SHP77 (cell line): ENCODE measurements around the gene FOXC2.
A peak's percentile ranks its signal among the peaks of the same experiment; 100 is the strongest.

ENCODE experiments used
- DNase-seq, 2 experiments: peaks; one replicate each; lab custom pipeline; 2025; lab: John Stamatoyannopoulos, UW

The FOXC2 gene

GRCh38 chr16:86533076-86533475 lies 33.6 kb upstream of the FOXC2 start:
- DNase-seq, result no peak

GRCh38 chr16:86533767-86534351 lies 32.8 kb upstream of the FOXC2 start:
- DNase-seq, result no peak

DNA sequence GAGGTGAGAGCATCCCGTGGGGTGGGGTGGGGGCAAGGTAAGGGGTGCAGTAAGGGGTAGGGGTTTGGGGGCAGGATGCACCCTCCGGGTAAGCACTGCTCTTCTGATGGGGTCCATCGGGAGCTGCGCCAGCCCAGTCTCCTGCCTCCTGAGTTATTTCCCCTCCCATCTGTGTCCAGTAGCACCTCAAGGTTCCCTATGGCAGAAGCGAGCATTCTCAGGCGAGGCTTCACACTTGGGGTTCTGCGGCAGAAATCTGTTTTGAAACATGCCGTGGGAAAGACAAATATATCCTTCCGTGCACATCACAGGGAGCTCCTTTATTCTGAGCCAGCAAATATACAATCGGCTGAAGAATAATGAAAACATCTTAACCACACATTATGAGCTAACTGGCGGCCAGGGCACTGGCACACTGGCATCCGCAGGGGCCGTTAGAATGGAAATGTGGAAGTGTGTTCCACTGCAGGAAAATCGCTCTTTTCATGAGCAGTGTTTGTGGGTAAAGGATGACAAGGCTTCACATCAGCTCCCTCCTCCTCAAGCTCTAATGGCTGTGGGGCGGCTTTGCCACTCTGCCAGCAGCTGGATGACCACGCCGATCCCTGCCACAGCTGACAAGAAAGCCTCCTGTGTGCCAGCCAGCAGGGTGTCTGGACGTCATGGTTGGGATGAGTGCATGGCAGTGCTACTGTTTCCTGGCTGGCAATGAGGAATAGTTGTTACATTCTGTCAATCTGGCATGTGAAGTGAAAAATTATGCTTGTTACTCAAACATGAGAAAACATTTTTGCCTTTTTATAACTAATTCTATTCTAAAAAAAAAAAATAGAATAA lies 31.6 kb upstream of the FOXC2 start:
- DNase-seq, result no peak

- DNase-seq, result no peak
These were observed 30.0 kb upstream of the FOXC2 start for GRCh38 chr16:86536621-86537020.

GRCh38 chr16:86537486-86537885 lies 29.1 kb upstream of the FOXC2 start:
- no peak for DNase-seq

- DNase-seq, result no peak
These were observed 28.3 kb upstream of the FOXC2 start for GRCh38 chr16:86538196-86538780.

- DNase-seq, result no peak
These were observed 25.7 kb upstream of the FOXC2 start for GRCh38 chr16:86540894-86541293.

GRCh38 chr16:86541560-86541959 lies 25.1 kb upstream of the FOXC2 start:
- DNase-seq, result no peak

DNA sequence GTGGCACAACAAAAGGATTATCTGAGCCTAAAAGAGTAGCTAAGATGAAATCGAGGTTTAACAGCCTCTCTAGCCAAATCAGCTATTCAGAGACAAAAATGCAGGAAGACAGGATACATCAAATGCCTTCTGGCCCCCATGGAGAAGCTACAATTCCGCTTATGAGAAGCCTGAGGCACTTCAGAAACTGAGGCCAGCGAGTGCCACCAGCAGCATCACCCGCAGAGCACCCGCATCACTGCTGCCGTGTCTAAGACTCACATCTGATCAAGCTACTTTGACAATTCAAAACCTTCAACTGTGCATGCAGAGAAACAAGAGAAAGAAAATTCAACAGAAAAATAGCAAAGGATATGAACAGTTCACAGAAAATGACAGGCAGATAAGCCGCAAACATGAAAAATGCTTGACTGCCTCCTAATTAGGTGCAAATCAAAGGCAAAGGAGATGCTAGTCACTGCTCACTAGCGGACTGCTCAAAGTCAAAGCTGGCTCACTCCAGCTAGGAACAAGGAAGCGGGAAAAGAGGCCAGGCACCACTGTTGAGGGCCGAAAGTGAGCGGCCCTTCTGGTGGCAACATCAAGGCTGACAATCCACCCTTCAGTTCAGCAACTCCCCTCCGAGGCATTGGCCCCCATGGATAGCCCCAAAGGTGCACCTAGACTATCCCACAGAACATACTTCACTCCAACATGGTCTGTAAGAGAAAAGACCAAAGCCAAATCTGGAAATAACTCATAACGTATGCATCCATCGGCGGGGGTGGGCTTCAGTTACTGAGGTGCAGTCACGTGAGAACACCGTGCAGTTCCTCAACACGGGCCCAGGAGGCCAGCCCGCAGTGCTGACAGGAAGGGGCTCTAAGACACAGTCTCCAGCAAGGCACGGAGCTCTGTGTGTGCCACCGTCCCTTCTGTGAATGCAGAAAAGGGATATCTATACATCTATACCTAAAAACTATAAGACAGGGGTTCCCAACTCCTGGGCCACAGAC lies 23.6 kb upstream of the FOXC2 start:
- no peak for DNase-seq

GRCh38 chr16:86545481-86545880 lies 21.1 kb upstream of the FOXC2 start:
- no peak for DNase-seq

GRCh38 chr16:86545954-86546637 lies 20.5 kb upstream of the FOXC2 start:
- DNase-seq, result no peak

- no peak for DNase-seq
These were observed 20.0 kb upstream of the FOXC2 start for GRCh38 chr16:86546638-86547013.

DNA sequence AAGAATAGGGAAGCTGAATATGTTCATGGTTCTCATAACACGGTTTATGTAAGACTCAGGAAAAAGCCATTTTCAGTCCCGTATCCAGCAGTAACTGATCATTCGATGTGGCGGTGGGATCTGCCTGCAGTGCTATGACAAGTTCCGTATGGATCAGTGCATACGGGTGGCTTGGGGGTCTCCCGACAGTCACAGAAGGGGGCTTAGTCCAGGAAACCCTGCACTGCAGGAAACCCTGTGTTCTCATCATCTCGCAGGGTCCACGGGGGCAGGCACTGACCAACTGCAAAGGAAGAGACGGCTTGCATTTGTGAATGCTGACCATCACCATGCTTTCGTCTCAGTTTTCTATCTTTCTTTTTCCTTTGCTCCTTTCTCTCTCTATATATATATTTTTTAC lies 19.3 kb upstream of the FOXC2 start:
- DNase-seq, result no peak

GRCh38 chr16:86549076-86549892 lies 17.3 kb upstream of the FOXC2 start:
- DNase-seq, result no peak

- DNase-seq, result no peak
These were observed 16.8 kb upstream of the FOXC2 start for GRCh38 chr16:86549893-86550190.

DNA sequence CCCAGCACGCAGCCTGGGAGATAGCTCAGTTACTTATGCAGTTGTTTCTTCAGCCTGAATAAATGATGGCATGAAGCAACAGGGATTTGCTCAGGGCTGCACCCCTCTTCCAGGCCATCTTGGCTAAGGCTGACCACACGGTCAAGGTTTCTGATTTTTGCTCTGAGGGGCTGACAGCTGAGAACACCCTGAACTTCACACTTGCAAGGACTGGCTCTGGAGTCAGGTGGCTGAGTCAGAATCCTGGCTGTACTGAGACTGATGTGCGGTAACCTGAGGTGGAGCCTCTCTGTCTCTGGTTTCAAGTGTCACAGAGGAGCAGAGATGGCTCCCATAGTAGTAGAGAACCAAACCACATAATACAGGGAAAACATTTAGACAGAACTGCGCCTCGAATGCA lies 16.3 kb upstream of the FOXC2 start:
- DNase-seq, result no peak

DNA sequence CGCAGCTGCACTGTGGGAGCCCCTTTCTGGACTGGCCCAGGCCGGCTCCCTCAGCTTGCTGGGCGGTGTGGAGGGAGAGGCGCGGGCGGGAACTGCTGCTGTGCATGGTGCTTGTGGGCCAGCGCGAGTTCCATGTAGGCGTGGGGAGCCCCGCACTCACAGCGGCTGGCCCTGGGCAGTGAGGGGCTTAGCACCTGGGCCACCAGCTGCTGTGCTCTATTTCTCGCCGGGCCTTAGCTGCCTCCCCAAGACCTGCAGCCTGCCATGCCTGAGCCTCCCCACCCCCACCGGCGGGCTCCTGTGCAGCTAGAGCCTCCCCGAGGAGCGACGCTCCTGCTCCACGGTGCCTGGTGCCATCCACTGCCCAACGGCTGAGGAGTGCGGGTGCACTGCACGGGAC lies 13.3 kb upstream of the FOXC2 start:
- DNase-seq, result no peak

- no peak for DNase-seq
These were observed 12.1 kb upstream of the FOXC2 start for GRCh38 chr16:86554599-86554916.

DNA sequence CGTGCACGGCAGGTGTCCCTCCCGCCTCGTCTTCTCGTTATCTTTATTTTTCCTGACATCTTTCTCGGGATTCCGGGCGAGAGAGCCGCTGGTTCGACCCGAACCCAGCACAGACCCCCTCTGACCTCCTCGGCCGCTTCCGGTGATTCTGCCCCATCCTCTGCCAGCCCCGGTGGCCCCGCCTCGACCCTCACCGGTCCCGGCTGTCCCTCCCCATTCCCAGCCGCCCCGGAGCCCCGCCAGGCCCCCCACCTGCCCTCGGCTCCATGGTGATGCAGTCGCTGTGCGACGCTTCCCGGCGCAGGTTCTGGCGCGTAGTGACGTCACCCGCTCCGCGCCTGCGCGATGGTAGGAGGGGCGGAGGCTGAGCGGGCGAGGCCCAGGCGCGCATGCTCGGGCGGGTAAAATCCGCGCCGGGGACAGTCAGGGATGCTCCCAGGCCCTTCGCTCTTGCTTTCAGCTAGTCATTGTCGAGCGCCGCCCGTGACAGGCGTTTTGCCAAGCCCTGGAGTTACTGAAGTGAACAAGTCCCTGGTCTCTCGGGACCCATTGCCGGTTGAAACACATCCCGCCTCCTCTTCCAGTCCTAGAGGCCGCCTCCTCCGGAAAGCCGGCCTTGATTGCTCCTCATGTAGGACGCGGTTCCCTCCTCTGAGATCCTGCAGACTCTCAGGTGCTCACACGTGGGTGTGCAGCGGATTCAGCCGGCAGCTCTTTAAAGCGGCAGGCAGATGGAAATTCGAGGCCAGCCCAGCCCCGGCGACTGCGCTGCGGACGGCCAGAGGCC lies 11.5 kb upstream of the FOXC2 start, which contains the start of gene MTHFSD:
Gene MTHFSD (minus strand): TSS at position 319 of the 787 bp plus-strand sequence. CDS start 51 bp downstream, at position 268.
- DNase-seq, result peak; percentile 92 to 93

GRCh38 chr16:86555704-86556075 lies 10.9 kb upstream of the FOXC2 start:
- no peak for DNase-seq
